ENCODE results near the gene CDK15. TPM values are rescaled to one million over a fixed set of nuclear protein-coding genes. Genes with fewer than 3 reads are reported as not detected.
"Not testable (repeated sequence)": the region's sequence is repeated elsewhere in the genome, so short reads cannot be mapped to it uniquely, and the experiment has no call there.

Gene CDK15
- total and polyA plus RNA-seq, 2 experiments from 2014 or later, result 0.27 TPM; not detected in 1

GRCh38 chr2:201840726-201841125 is 34.4 kb downstream of the CDK15 start (continued):
- TF ChIP-seq, protein P1, sequence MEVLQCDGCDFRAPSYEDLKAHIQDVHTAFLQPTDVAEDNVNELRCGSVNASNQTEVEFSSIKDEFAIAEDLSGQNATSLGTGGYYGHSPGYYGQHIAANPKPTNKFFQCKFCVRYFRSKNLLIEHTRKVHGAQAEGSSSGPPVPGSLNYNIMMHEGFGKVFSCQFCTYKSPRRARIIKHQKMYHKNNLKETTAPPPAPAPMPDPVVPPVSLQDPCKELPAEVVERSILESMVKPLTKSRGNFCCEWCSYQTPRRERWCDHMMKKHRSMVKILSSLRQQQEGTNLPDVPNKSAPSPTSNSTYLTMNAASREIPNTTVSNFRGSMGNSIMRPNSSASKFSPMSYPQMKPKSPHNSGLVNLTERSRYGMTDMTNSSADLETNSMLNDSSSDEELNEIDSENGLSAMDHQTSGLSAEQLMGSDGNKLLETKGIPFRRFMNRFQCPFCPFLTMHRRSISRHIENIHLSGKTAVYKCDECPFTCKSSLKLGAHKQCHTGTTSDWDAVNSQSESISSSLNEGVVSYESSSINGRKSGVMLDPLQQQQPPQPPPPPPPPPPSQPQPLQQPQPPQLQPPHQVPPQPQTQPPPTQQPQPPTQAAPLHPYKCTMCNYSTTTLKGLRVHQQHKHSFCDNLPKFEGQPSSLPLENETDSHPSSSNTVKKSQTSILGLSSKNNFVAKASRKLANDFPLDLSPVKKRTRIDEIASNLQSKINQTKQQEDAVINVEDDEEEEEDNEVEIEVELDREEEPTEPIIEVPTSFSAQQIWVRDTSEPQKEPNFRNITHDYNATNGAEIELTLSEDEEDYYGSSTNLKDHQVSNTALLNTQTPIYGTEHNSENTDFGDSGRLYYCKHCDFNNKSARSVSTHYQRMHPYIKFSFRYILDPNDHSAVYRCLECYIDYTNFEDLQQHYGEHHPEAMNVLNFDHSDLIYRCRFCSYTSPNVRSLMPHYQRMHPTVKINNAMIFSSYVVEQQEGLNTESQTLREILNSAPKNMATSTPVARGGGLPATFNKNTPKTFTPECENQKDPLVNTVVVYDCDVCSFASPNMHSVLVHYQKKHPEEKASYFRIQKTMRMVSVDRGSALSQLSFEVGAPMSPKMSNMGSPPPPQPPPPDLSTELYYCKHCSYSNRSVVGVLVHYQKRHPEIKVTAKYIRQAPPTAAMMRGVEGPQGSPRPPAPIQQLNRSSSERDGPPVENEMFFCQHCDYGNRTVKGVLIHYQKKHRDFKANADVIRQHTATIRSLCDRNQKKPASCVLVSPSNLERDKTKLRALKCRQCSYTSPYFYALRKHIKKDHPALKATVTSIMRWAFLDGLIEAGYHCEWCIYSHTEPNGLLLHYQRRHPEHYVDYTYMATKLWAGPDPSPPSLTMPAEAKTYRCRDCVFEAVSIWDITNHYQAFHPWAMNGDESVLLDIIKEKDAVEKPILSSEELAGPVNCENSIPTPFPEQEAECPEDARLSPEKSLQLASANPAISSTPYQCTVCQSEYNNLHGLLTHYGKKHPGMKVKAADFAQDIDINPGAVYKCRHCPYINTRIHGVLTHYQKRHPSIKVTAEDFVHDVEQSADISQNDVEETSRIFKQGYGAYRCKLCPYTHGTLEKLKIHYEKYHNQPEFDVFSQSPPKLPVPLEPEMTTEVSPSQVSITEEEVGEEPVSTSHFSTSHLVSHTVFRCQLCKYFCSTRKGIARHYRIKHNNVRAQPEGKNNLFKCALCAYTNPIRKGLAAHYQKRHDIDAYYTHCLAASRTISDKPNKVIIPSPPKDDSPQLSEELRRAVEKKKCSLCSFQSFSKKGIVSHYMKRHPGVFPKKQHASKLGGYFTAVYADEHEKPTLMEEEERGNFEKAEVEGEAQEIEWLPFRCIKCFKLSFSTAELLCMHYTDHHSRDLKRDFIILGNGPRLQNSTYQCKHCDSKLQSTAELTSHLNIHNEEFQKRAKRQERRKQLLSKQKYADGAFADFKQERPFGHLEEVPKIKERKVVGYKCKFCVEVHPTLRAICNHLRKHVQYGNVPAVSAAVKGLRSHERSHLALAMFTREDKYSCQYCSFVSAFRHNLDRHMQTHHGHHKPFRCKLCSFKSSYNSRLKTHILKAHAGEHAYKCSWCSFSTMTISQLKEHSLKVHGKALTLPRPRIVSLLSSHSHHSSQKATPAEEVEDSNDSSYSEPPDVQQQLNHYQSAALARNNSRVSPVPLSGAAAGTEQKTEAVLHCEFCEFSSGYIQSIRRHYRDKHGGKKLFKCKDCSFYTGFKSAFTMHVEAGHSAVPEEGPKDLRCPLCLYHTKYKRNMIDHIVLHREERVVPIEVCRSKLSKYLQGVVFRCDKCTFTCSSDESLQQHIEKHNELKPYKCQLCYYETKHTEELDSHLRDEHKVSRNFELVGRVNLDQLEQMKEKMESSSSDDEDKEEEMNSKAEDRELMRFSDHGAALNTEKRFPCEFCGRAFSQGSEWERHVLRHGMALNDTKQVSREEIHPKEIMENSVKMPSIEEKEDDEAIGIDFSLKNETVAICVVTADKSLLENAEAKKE (CRISPR knock-in tag; IDR thresholded peaks at IDR 0.05), result no peak

DNA sequence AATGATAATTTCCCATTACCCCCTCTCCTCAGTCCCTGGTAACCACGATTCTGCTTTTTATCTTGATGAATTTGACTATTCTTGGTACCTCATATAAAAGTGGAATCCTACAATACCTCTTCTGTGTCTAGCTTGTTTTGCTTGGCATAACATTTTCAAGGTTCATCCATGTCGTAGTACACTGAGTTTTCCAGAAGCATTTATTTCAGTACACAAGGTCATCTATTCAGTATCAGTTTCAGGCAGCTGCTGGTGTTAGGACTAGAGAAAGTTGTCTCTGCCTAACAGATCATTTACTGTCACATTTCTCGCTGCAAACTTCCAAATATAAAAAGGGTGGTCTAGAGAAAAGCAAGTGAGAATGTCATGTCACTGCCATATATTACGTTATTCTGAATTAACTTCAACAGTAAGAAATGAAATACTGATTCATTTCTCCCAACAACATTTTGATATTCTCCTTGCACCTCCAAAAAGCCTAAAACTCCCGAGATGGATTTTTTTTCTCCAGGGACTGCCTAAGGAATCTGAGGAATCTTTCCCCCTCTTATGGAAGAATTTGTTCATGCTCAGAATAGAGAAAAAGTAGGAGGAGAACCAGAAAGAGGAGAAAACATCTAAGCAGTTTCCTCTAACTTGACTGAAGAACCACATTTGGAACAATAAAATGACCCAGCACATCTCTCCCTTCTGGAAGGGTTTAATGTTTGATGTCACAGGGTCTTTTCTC is 36.0 kb downstream of the CDK15 start:
- peak; percentile 34 for DNase-seq (ENCODE audit: low spot score)
- no peak overlapping the region for H3K27ac ChIP-seq (ENCODE audit: low read depth)
- H3K36me3 Mint-ChIP-seq (ENCODE audit: low read depth), result no peaks in the 10 kb centered on the region
- H3K27me3 Mint-ChIP-seq (ENCODE audit: insufficient read depth, low read depth, poor library complexity), result peaks cover 1% of the 10 kb centered on the region
- H2AFZ ChIP-seq, result no peak overlapping the region
- no peaks in the 10 kb centered on the region for H3K9me3 Mint-ChIP-seq
- peaks cover 21% of the 10 kb centered on the region for H3K4me1 Mint-ChIP-seq
- peak overlapping the region; percentile 55; the same call in 1 of the 2 replicates for H3K4me2 ChIP-seq
- H3K36me3 ChIP-seq (ENCODE audit: insufficient read depth), result no peaks in the 10 kb centered on the region
- no peak overlapping the region for H3K4me3 Mint-ChIP-seq
- TF ChIP-seq, protein P2, sequence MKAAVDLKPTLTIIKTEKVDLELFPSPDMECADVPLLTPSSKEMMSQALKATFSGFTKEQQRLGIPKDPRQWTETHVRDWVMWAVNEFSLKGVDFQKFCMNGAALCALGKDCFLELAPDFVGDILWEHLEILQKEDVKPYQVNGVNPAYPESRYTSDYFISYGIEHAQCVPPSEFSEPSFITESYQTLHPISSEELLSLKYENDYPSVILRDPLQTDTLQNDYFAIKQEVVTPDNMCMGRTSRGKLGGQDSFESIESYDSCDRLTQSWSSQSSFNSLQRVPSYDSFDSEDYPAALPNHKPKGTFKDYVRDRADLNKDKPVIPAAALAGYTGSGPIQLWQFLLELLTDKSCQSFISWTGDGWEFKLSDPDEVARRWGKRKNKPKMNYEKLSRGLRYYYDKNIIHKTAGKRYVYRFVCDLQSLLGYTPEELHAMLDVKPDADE (IDR thresholded peaks at IDR 0.05), result no peak
- TF ChIP-seq NANOG (IDR thresholded peaks at IDR 0.05; ENCODE audit: borderline replicate concordance), result no peak
- TF ChIP-seq STAT1 (IDR thresholded peaks at IDR 0.05; ENCODE audit: unreplicated experiment), result no peak
- no peak for TF ChIP-seq POLR2AphosphoS5 (IDR thresholded peaks at IDR 0.05; ENCODE audit: low read depth)
- TF ChIP-seq ZNF114 (CRISPR knock-in tag; IDR thresholded peaks at IDR 0.05), result no peak
- TF ChIP-seq, protein P3, sequence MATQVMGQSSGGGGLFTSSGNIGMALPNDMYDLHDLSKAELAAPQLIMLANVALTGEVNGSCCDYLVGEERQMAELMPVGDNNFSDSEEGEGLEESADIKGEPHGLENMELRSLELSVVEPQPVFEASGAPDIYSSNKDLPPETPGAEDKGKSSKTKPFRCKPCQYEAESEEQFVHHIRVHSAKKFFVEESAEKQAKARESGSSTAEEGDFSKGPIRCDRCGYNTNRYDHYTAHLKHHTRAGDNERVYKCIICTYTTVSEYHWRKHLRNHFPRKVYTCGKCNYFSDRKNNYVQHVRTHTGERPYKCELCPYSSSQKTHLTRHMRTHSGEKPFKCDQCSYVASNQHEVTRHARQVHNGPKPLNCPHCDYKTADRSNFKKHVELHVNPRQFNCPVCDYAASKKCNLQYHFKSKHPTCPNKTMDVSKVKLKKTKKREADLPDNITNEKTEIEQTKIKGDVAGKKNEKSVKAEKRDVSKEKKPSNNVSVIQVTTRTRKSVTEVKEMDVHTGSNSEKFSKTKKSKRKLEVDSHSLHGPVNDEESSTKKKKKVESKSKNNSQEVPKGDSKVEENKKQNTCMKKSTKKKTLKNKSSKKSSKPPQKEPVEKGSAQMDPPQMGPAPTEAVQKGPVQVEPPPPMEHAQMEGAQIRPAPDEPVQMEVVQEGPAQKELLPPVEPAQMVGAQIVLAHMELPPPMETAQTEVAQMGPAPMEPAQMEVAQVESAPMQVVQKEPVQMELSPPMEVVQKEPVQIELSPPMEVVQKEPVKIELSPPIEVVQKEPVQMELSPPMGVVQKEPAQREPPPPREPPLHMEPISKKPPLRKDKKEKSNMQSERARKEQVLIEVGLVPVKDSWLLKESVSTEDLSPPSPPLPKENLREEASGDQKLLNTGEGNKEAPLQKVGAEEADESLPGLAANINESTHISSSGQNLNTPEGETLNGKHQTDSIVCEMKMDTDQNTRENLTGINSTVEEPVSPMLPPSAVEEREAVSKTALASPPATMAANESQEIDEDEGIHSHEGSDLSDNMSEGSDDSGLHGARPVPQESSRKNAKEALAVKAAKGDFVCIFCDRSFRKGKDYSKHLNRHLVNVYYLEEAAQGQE (IDR thresholded peaks at IDR 0.05; ENCODE audit: unreplicated experiment), result no peak
- H4K20me1 ChIP-seq (replicated peaks; ENCODE audit: insufficient read depth), result no peaks in the 10 kb centered on the region
- H3K9me2 ChIP-seq (ENCODE audit: insufficient read depth), result no peaks in the 10 kb centered on the region
- H3K27ac Mint-ChIP-seq, result no peak overlapping the region
- no peaks in the 10 kb centered on the region for H3K27me3 ChIP-seq (ENCODE audit: insufficient read depth)
- peaks cover 15% of the 10 kb centered on the region for H3K4me1 ChIP-seq (ENCODE audit: insufficient read depth)
- no peak; the same call in 2 of the 3 replicates for ATAC-seq
- no peaks in the 10 kb centered on the region for H3K79me2 ChIP-seq (replicated peaks; ENCODE audit: insufficient read depth)
- H3K4me3 ChIP-seq, result no peak overlapping the region
- H3F3A ChIP-seq (replicated peaks; ENCODE audit: low read depth), result no peaks in the 10 kb centered on the region

DNA sequence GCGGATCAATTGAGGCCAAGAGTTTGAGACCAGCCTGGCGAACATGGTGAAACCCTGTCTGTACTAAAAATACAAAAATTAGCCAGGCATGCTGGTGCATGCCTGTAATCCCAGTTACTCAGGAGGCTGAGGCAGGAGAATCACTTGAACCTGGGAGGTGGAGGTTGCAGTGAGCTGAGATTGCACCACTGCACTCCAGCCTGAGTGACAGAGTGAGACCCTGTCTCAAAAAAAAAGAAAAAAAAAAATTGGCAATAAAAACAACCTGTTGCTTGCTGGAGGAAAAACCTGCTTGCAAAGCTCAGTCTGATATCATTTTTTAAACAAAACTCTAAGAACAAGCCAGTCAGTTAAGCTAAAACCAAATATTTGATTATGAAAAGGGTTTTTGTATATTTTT is 38.6 kb downstream of the CDK15 start:
- H3K27me3 ChIP-seq (ENCODE audit: insufficient read depth); H3F3A ChIP-seq (replicated peaks; ENCODE audit: low read depth); DNase-seq (ENCODE audit: low spot score); ATAC-seq; H3K79me2 ChIP-seq (replicated peaks; ENCODE audit: insufficient read depth); H3K4me3 Mint-ChIP-seq; H3K9me2 ChIP-seq (ENCODE audit: insufficient read depth); H3K4me2 ChIP-seq; H2AFZ ChIP-seq; H3K36me3 Mint-ChIP-seq (ENCODE audit: low read depth); H3K4me3 ChIP-seq; H3K27me3 Mint-ChIP-seq (ENCODE audit: insufficient read depth, low read depth, poor library complexity); H3K36me3 ChIP-seq (ENCODE audit: insufficient read depth); H3K9me3 Mint-ChIP-seq; H4K20me1 ChIP-seq (replicated peaks; ENCODE audit: insufficient read depth); H3K27ac Mint-ChIP-seq; H3K27ac ChIP-seq (ENCODE audit: low read depth): not testable (repeated sequence)
- peaks cover 21% of the 10 kb centered on the region for H3K4me1 Mint-ChIP-seq
- peaks cover 15% of the 10 kb centered on the region for H3K4me1 ChIP-seq (ENCODE audit: insufficient read depth)
